Activated naive CD8-positive, alpha-beta T cell (primary cell): ENCODE results near the gene RRP1B.
A peak's percentile ranks its signal among the peaks of the same experiment; 100 is the strongest.

Experiments
- H3K27ac Mint-ChIP-seq: one replicate; pipeline ENCODE4 v1.8.0; 2021; ENCODE audit warnings: mixed read lengths
- H3K27me3 Mint-ChIP-seq: one replicate; pipeline ENCODE4 v1.8.0; 2021; ENCODE audit warnings: mixed read lengths
- H3K36me3 Mint-ChIP-seq: one replicate; pipeline ENCODE4 v1.8.0; 2021; ENCODE audit warnings: mixed read lengths
- H3K4me1 Mint-ChIP-seq: one replicate; pipeline ENCODE4 v1.8.0; 2021; ENCODE audit warnings: low read depth, mixed read lengths
- H3K4me3 Mint-ChIP-seq: one replicate; pipeline ENCODE4 v1.8.0; 2021; ENCODE audit warnings: mild to moderate bottlenecking, mixed read lengths
- H3K9me3 Mint-ChIP-seq: one replicate; pipeline ENCODE4 v1.8.0; 2021; ENCODE audit warnings: low read depth, mixed read lengths

Gene RRP1B

GRCh38 chr21:43717967-43718871 is 58.9 kb downstream of the RRP1B start:
- H3K27me3 Mint-ChIP-seq: no peaks in the 10 kb centered on the region
- peak overlapping the region; percentile 86 for H3K4me3 Mint-ChIP-seq
- peak overlapping the region; percentile 72 for H3K27ac Mint-ChIP-seq
- H3K4me1 Mint-ChIP-seq: peaks cover 31% of the 10 kb centered on the region
- H3K9me3 Mint-ChIP-seq: no peaks in the 10 kb centered on the region
- no peaks in the 10 kb centered on the region for H3K36me3 Mint-ChIP-seq

GRCh38 chr21:43718872-43719747 is 59.8 kb downstream of the RRP1B start, which contains the start of gene PDXK:
PDXK (plus strand) TSS chr21:43719129; CDS start chr21:43719295, 166 bp downstream.
- Mint-ChIP-seq H3K4me3 (peak within 1 kb of the TSS; percentile 86), H3K36me3 (no peaks in the 10 kb centered on the region), H3K27ac (peak within 1 kb of the TSS; percentile 72), H3K9me3 (no peaks in the 10 kb centered on the region), H3K27me3 (no peaks in the 10 kb centered on the region), H3K4me1 (peaks cover 31% of the 10 kb centered on the region)

- Mint-ChIP-seq H3K4me1 (peaks cover 31% of the 10 kb centered on the region), H3K27ac (no peak overlapping the region), H3K27me3 (no peaks in the 10 kb centered on the region), H3K4me3 (peak overlapping the region; percentile 86), H3K9me3 (no peaks in the 10 kb centered on the region), H3K36me3 (no peaks in the 10 kb centered on the region)
Observed at GRCh38 chr21:43719748-43720538, 60.6 kb downstream of the RRP1B start.

- Mint-ChIP-seq H3K36me3 (no peaks in the 10 kb centered on the region), H3K27ac (no peak overlapping the region), H3K9me3 (no peaks in the 10 kb centered on the region), H3K4me3 (peak overlapping the region; percentile 86), H3K27me3 (no peaks in the 10 kb centered on the region), H3K4me1 (peaks cover 36% of the 10 kb centered on the region)
Observed at GRCh38 chr21:43720539-43721166, 61.3 kb downstream of the RRP1B start.

- Mint-ChIP-seq H3K4me3 (peak overlapping the region; percentile 86), H3K36me3 (no peaks in the 10 kb centered on the region), H3K4me1 (peaks cover 40% of the 10 kb centered on the region), H3K27me3 (no peaks in the 10 kb centered on the region), H3K9me3 (no peaks in the 10 kb centered on the region), H3K27ac (no peak overlapping the region)
Observed at GRCh38 chr21:43721206-43721605, 61.8 kb downstream of the RRP1B start.

- H3K27me3 Mint-ChIP-seq: no peaks in the 10 kb centered on the region
- H3K27ac Mint-ChIP-seq: no peak overlapping the region
- no peaks in the 10 kb centered on the region for H3K36me3 Mint-ChIP-seq
- H3K4me3 Mint-ChIP-seq: peak overlapping the region; percentile 44
- no peaks in the 10 kb centered on the region for H3K9me3 Mint-ChIP-seq
- H3K4me1 Mint-ChIP-seq: peaks cover 40% of the 10 kb centered on the region
Observed at GRCh38 chr21:43721939-43722338, 62.6 kb downstream of the RRP1B start.

- peaks cover 50% of the 10 kb centered on the region for H3K4me1 Mint-ChIP-seq
- no peak overlapping the region for H3K27ac Mint-ChIP-seq
- H3K4me3 Mint-ChIP-seq: no peak overlapping the region
- H3K36me3 Mint-ChIP-seq: no peaks in the 10 kb centered on the region
- H3K27me3 Mint-ChIP-seq: no peaks in the 10 kb centered on the region
- no peaks in the 10 kb centered on the region for H3K9me3 Mint-ChIP-seq
Observed at GRCh38 chr21:43723648-43724047, 64.3 kb downstream of the RRP1B start.

- Mint-ChIP-seq H3K36me3 (no peaks in the 10 kb centered on the region), H3K27me3 (no peaks in the 10 kb centered on the region), H3K4me3 (peak overlapping the region; percentile 63), H3K27ac (peak overlapping the region; percentile 81), H3K9me3 (no peaks in the 10 kb centered on the region), H3K4me1 (peaks cover 54% of the 10 kb centered on the region)
Observed at GRCh38 chr21:43726686-43727518, 67.5 kb downstream of the RRP1B start.

- Mint-ChIP-seq H3K27me3 (no peaks in the 10 kb centered on the region), H3K27ac (no peak overlapping the region), H3K36me3 (no peaks in the 10 kb centered on the region), H3K4me3 (peak overlapping the region; percentile 87), H3K9me3 (no peaks in the 10 kb centered on the region), H3K4me1 (peaks cover 49% of the 10 kb centered on the region)
Observed at GRCh38 chr21:43727519-43728153, 68.3 kb downstream of the RRP1B start.

GRCh38 chr21:43728154-43728466 is 68.8 kb downstream of the RRP1B start:
- Mint-ChIP-seq H3K27me3 (no peaks in the 10 kb centered on the region), H3K9me3 (no peaks in the 10 kb centered on the region)

GRCh38 chr21:43728467-43729390 is 69.4 kb downstream of the RRP1B start:
- peak overlapping the region; percentile 87 for H3K4me3 Mint-ChIP-seq
- no peaks in the 10 kb centered on the region for H3K27me3 Mint-ChIP-seq
- peaks cover 54% of the 10 kb centered on the region for H3K4me1 Mint-ChIP-seq
- H3K36me3 Mint-ChIP-seq: no peaks in the 10 kb centered on the region
- no peaks in the 10 kb centered on the region for H3K9me3 Mint-ChIP-seq
- H3K27ac Mint-ChIP-seq: peak overlapping the region; percentile 82

More at GRCh38 chr21:43728154-43728466, 68.8 kb downstream of the RRP1B start:
- peak overlapping the region; percentile 87 for H3K4me3 Mint-ChIP-seq
- no peaks in the 10 kb centered on the region for H3K36me3 Mint-ChIP-seq
- H3K4me1 Mint-ChIP-seq: peaks cover 51% of the 10 kb centered on the region
- peak overlapping the region; percentile 82 for H3K27ac Mint-ChIP-seq

- H3K36me3 Mint-ChIP-seq: no peaks in the 10 kb centered on the region
- no peak overlapping the region for H3K27ac Mint-ChIP-seq
- H3K4me1 Mint-ChIP-seq: peaks cover 57% of the 10 kb centered on the region
- H3K27me3 Mint-ChIP-seq: no peaks in the 10 kb centered on the region
- H3K9me3 Mint-ChIP-seq: no peaks in the 10 kb centered on the region
- H3K4me3 Mint-ChIP-seq: peak overlapping the region; percentile 63
Observed at GRCh38 chr21:43731476-43731875, 72.1 kb downstream of the RRP1B start.
